OCI-M2 (cell line): Measurements from ENCODE around the gene STARD3NL.
"Not testable (repeated sequence)": the region's sequence is repeated elsewhere in the genome, so short reads cannot be mapped to it uniquely, and the experiment has no call there.

Source experiments
- DNase-seq: peaks from one replicate; lab custom pipeline; 2025; ENCODE audit not compliant: unreplicated experiment; lab: John Stamatoyannopoulos, UW

The STARD3NL gene

DNA sequence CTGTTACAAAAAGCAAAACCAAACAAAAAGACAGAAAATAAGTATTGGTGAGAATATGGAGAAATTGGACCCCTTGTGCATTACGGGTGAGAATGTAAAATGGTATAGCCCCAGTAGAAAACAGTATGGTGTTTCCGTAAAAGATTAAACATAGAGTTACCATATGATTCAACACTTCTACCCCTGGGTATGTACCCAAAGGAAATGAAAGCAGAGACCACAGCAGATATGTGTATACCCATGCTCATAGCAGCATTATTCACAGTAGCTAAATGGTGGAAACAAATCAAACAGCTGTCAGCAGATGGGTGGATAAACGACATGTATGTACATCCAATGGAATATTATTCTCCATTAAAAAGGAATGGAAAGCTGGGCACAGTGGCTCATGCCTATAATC lies 42.4 kb downstream of the STARD3NL start:
- no peak for DNase-seq

GRCh38 chr7:38222481-38223096 lies 44.5 kb downstream of the STARD3NL start:
- no peak for DNase-seq

- DNase-seq = no peak
Measured at GRCh38 chr7:38223306-38223705, 45.3 kb downstream of the STARD3NL start.

GRCh38 chr7:38224392-38224791 lies 46.3 kb downstream of the STARD3NL start:
- DNase-seq = no peak

DNA sequence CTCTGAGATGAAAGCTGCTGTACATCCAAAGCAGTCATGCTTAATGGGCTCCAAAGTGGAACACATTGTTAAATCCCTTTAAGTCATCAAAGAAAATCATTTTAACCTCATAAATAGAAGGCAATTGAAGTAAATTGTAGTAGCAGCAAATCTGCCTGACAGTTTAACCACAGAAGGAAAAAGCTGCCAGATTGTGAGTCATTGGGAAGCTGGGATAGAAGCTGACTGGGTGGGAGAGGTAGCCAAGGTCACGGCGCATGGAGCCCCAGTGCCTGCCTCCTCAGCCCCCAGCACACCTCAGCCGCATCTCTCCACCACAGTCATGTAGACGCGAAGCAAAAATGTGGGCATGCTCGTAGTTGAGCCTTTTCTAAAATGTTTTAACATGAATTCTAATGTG lies 51.3 kb downstream of the STARD3NL start:
- DNase-seq = no peak

DNA sequence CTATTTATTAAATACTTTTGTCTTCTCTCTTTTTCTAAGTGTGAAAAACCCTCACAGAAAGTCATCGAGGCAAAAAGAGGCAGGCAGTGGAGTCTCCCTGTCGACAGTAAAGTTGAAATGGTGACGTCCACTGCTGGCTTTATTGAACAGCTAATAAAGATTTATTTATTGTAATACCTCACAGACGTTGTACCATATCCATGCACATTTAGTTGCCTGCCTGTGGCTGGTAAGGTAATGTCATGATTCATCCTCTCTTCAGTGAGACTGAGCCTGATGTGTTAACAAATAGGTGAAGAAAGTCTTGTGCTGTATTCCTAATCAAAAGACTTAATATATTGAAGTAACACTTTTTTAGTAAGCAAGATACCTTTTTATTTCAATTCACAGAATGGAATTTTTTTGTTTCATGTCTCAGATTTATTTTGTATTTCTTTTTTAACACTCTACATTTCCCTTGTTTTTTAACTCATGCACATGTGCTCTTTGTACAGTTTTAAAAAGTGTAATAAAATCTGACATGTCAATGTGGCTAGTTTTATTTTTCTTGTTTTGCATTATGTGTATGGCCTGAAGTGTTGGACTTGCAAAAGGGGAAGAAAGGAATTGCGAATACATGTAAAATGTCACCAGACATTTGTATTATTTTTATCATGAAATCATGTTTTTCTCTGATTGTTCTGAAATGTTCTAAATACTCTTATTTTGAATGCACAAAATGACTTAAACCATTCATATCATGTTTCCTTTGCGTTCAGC lies 52.0 kb downstream of the STARD3NL start:
- DNase-seq = no peak

DNA sequence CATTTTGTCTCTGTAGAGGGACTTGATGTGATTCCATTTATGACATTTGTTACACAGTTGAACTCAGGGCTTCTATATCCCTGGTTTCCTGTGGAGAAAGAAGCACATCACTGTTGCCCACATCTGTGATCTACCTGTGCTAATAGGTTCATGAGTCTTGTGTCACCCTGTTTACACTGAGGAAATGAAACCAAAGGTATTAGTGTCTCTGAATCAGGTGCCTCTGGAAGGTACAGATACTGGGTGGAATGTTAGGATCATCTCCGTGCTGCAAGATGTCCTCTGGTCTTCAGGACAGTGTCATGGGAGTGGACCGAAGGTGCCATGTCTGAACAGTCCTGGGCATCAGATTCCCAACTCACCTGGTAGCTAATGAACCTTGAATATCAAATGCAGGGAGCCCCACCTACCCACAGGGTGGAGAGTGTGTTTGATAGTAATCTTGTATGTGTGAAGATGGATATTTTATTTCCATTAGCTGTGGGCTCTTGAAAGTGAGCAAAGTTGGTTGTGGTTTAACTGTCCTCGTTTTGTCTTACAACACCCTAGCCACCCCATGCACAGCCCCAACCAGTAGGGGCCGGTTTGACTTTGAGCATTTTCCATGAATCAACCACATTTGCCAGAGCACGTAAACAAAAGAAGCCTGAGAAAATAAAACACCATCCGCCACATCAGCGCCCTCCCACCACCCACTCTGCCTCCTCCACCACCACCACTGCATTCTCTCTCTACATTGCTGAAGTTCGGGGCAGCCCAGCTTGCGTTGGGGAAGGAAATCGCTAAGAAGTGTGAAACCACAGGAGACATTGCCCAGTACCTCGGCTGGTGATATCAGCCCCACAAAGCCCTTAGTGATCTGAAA lies 54.7 kb downstream of the STARD3NL start:
- no peak for DNase-seq

GRCh38 chr7:38234759-38235158 lies 56.7 kb downstream of the STARD3NL start:
- not testable (repeated sequence) for DNase-seq

DNA sequence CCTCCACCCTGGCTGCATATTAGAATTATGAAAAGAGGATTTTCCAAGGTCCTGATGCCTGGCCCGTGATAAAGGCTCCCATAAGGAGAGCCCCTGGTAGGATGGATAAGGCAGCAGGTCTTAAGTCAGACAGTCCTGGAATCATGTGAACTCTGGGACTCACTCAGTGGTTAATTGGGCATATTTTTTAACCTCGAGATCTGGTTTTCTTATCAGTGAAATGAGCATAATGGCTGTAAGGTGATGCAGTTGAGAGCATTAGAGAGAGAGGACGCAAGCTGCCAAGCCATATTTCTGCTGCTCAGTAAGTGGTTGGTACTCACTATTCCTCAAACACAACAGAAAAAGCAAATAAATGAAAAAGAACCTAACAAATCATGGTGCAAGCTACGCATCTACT lies 57.6 kb downstream of the STARD3NL start:
- no peak for DNase-seq

- not testable (repeated sequence) for DNase-seq
Measured at GRCh38 chr7:38239129-38239528, 61.1 kb downstream of the STARD3NL start.

DNA sequence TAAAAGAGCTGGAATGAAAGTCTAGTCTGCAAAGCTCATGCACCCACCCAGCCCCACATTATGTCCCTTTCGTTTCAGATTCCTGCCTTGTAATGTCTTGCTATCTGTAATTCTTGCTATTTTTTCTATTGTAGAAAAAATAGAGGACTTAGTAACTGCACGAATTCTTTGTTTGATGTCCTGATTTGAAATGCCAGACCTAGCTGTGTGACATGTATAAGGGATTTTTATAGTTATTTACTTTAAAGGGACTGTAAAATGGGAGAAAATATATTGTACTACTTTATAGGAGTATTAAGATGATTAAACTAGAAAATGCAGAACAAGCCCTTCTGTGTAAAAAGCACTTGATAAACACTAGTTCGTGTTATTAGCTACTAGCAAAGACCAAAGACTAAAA lies 63.0 kb downstream of the STARD3NL start:
- DNase-seq = no peak

DNA sequence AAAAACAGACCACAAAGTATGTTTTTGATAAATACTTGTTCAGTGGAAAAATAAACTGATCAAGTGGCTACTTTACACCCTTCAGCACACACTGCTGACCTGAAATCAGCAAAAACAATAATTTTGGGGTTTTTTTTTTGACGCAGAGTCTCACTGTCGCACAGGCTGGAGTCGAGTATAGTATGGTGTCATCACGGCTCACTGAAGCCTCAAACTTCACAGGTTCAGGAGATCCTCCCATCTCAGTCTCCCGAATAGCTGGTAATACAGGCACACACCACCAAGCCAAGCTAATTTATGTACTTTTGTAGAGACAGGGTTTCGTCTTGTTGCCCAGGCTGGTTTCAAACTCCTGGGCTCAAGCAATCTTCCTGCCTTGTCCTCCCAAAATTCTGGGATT lies 64.8 kb downstream of the STARD3NL start:
- DNase-seq = no peak

DNA sequence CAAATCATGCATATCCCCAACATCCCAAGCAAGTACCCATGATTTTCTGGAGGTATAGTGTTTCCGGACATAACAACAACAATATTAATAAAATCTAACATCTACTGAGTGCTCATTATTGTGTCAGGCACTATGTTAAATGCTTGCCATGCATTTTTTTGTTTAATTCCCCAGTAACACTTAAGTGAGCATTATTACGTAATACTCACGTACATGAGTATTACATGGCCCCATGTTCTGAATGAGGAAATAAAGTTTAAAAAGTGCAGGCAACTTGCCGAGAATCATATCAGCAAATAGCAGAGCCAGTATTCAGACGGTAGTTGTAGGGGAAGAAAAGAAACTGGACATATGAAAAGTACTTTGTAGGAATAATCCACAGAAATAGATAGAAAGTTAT lies 65.3 kb downstream of the STARD3NL start:
- DNase-seq = not testable (repeated sequence)

GRCh38 chr7:38244516-38244915 lies 66.5 kb downstream of the STARD3NL start:
- no peak for DNase-seq

DNA sequence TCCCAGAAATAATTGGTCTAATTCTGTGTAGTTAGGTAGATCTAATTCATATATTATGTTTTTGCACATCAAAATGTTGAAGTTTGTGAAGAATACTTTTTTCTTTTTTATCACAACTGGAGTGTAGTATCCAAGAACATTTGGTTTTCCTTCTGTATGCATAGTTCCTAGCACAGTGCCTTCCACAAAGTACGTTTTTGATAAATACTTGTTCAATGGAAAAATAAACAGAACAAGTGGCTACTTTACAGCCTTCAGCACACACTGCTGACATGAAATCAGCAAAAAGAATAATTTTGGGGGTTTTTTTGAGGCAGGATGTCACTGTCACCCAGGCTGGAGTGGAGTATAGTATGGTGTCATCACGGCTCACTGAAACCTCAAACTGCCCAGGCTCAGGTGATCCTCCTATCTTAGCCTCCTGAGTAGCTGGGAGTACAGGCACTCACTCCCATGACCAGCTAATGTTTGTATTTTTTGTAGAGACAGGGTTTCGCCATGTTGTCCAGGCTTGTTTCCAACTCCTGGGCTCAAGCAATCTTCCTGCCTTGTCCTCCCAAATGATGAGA lies 67.4 kb downstream of the STARD3NL start:
- no peak for DNase-seq

DNA sequence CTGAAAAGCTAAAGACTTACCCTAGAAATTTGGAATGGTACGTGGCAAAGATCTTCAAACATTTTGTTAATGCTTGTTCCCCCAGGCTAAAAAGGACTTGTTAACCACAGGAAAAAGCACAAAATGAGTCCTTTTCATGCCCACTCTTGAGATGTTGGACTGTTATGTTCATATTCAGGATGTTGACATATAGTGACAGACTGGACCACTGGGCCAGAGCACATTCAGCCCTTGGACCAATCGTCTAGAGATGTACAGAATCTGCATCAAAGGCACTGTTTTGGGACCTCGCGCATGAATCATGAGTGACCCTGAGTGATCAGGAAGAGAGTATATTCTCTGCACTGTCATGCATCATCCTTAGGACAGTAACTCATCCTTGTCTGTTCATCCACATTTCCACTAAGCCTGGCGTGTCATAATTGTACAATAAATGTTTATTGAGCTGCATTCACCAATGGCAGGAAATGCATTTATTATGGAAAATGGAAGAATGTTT lies 70.1 kb downstream of the STARD3NL start:
- no peak for DNase-seq

DNA sequence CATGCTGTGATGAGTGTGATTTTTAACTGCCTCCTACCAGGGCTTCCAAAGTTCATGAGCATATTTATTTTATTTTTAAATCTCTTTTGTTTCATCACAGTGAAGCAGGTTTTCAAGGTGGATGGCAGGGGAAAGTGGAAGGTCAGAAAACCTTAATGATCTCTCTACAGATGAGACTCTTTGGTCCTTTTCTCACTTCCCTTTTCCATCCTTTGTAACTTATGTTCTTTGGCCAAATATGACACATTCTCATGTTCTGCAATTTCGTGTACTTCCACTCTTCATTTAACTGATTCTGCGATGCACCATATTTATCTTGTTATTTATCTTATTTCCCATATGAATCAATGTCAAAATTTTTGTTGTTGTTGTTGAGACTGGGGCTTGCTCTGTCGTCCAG lies 71.8 kb downstream of the STARD3NL start:
- not testable (repeated sequence) for DNase-seq

DNA sequence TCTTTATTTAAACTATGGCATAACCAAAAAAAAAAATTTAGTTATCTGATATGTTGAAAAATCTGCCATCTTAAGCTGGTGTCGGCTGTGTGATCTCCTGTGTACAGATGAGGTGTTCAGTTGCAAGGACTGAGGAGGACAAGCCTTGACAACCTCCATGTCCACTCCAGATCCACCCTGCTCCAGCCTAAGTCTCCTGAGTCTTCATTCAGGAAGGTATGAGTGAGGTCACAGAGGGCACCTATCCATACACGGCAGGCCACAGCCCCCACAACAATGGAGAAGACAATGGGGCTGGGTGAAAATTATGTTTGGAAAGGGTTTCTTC lies 79.3 kb downstream of the STARD3NL start:
- no peak for DNase-seq

DNA sequence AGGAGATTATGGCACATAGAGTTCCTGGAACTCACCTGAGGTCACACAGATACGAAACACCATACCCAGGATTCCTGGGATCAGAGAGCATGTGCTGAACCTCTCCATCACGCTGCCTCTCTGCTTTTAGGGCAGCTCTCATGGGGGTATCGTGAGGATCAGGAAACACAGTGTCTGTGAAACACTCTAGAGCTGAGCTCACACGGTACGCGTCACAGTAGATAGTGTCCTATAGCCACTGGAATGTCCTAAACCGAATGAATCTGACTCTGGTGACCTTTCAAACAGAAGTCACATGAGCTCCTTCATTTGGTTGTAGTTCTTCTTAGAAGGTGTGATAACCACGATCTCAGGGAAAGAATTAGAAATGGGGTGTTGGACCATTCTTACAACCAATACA lies 81.1 kb downstream of the STARD3NL start:
- DNase-seq = not testable (repeated sequence)

GRCh38 chr7:38261601-38262000 lies 83.6 kb downstream of the STARD3NL start:
- DNase-seq = not testable (repeated sequence)

GRCh38 chr7:38262026-38262425 lies 84.0 kb downstream of the STARD3NL start:
- DNase-seq = not testable (repeated sequence)
